Measurements from ENCODE around the gene HBZ. TPM values are rescaled to one million over a fixed set of nuclear protein-coding genes. Genes with fewer than 3 reads are reported as not detected.
A peak's percentile ranks its signal among the peaks of the same experiment; 100 is the strongest.
"Not testable (repeated sequence)": the region's sequence is repeated elsewhere in the genome, so short reads cannot be mapped to it uniquely, and the experiment has no call there.

Gene HBZ
- total RNA-seq, 2 donors from 2014 or later = not detected

DNA sequence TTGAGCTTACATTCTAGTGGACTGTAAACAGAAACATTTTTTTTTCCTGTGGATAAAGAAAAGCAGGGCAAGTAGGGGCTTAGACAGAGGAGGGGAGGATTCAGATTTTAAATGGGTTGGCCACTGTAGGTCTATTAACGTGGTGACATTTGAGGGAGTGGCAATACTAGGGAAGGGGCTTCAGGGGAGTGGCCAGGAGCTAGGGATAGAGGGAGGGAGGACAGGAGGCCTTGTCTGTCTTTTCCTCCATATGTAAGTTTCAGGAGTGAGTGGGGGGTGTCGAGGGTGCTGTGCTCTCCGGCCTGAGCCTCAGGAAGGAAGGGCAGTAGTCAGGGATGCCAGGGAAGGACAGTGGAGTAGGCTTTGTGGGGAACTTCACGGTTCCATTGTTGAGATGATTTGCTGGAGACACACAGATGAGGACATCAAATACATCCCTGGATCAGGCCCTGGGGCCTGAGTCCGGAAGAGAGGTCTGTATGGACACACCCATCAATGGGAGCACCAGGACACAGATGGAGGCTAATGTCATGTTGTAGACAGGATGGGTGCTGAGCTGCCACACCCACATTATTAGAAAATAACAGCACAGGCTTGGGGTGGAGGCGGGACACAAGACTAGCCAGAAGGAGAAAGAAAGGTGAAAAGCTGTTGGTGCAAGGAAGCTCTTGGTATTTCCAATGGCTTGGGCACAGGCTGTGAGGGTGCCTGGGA, 6.8 kb downstream of the HBZ start:
- peaks cover 9% of the 10 kb centered on the region for H3K4me1 ChIP-seq
- H3K27ac ChIP-seq = no peak overlapping the region
- H3K27me3 ChIP-seq = no peaks in the 10 kb centered on the region
- WGBS, 2 donors = 50 to 60% methylated on average over 6 of the region's 6 CpGs
- no peaks in the 10 kb centered on the region for H3K9me3 ChIP-seq
- no peak for ATAC-seq
- TF ChIP-seq POLR2A (IDR thresholded peaks at IDR 0.05) = no peak
- intact Hi-C loops (cut with DNase I) = no loop called here
- no peak for DNase-seq
- no peaks in the 10 kb centered on the region for H3K36me3 ChIP-seq (replicated peaks in 1 of 2; ENCODE audit: insufficient read depth in 1 of 2, low read depth in 2 of 2)
- no peak overlapping the region for H3K4me3 ChIP-seq

DNA sequence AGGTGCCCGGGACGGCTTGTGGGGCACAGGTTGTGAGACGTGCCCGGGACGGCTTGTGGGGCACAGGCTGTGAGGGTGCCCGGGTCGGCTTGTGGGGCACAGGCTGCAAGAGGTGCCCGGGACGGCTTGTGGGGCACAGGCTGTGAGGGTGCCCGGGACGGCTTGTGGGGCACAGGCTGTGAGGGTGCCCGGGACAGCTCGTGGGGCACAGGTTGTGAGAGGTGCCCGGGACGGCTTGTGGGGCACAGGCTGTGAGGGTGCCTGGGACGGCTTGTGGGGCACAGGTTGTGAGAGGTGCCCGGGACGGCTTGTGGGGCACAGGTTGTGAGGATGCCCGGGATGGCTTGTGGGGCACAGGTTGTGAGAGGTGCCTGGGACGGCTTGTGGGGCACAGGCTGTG, 7.8 kb downstream of the HBZ start:
- H3K27ac ChIP-seq; intact Hi-C loops (cut with DNase I); H3K4me3 ChIP-seq; DNase-seq; H3K9me3 ChIP-seq; H3K4me1 ChIP-seq; ATAC-seq; H3K27me3 ChIP-seq; H3K36me3 ChIP-seq (replicated peaks in 1 of 2; ENCODE audit: insufficient read depth in 1 of 2, low read depth in 2 of 2): not testable (repeated sequence)
- WGBS, 2 donors = 50 to 83% methylated on average over 2 to 17 of the region's 20 CpGs

DNA sequence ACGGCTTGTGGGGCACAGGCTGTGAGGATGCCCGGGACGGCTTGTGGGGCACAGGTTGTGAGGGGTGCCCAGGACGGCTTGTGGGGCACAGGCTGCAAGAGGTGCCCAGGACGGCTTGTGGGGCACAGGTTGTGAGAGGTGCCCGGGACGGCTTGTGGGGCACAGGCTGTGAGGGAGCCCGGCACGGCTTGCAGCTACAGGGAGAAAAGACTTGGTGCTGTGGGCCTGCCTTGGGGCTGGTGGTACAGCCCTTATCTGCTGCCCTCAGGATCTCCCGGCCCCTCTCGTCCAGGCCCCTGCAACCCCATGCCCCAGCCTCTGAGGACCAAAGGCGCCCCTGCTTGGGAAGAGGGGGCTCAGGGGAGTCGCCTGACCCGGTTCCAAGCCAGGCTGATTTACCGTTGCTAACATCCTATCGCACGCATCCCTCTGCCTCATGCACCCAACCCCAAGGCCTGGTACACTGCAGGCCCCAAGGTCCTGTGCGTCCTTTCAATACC, 8.3 kb downstream of the HBZ start:
- no peak overlapping the region for H3K4me3 ChIP-seq
- DNase-seq = no peak
- no peaks in the 10 kb centered on the region for H3K9me3 ChIP-seq
- H3K27me3 ChIP-seq = peaks cover 0 to 8% of the 10 kb centered on the region in 2 donors
- H3K4me1 ChIP-seq = peaks cover 9% of the 10 kb centered on the region
- H3K27ac ChIP-seq = no peak overlapping the region
- no peaks in the 10 kb centered on the region for H3K36me3 ChIP-seq (replicated peaks in 1 of 2; ENCODE audit: insufficient read depth in 1 of 2, low read depth in 2 of 2)
- 34 to 53% methylated on average over 10 to 17 of the region's 18 CpGs for WGBS, 2 donors
- no peak for ATAC-seq
- TF ChIP-seq POLR2A (IDR thresholded peaks at IDR 0.05) = no peak
- TF ChIP-seq, protein P1, sequence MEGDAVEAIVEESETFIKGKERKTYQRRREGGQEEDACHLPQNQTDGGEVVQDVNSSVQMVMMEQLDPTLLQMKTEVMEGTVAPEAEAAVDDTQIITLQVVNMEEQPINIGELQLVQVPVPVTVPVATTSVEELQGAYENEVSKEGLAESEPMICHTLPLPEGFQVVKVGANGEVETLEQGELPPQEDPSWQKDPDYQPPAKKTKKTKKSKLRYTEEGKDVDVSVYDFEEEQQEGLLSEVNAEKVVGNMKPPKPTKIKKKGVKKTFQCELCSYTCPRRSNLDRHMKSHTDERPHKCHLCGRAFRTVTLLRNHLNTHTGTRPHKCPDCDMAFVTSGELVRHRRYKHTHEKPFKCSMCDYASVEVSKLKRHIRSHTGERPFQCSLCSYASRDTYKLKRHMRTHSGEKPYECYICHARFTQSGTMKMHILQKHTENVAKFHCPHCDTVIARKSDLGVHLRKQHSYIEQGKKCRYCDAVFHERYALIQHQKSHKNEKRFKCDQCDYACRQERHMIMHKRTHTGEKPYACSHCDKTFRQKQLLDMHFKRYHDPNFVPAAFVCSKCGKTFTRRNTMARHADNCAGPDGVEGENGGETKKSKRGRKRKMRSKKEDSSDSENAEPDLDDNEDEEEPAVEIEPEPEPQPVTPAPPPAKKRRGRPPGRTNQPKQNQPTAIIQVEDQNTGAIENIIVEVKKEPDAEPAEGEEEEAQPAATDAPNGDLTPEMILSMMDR (IDR thresholded peaks at IDR 0.05) = no peak
- intact Hi-C loops (cut with DNase I) = no loop called here

DNA sequence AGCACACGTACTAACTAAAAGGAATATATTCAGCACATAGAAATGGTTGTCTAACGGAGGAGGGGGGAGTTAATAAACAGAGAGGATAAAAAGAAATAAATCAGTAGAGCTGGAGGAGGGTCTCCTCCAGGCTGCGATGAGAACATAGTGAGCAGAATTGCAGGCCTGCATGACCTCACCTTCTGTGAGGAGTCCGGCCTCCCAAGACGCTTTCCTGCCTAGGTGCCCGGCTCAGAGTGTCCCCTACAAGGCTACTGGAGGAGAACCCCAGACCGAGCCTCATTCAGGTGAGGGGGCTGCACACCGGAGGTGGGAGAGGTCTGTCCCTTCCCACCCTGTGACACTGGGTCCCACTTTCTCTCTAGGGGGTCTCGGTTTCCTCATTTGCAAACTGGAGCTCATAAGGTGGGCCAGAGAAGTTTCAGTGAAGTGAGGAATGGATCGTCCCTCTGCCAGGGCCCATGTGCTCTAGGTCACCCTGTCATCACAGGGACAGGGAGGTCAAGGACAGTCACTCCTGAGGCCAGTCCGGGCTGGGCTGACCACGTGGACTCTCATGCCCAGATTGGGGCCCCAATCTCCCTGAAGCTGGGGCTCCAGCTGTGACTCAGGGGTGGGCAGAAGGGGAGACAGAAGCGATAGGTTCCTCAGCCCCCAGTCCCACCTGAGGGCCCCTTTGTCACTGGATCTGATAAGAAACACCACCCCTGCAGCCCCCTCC, 10.0 kb downstream of the HBZ start:
- TF ChIP-seq POLR2A (IDR thresholded peaks at IDR 0.05) = no peak
- TF ChIP-seq, protein P1 (IDR thresholded peaks at IDR 0.05) = no peak
- DNase-seq = no peak
- intact Hi-C loops (cut with DNase I) = no loop called here
- H3K9me3 ChIP-seq = no peaks in the 10 kb centered on the region
- WGBS, 2 donors = 83 to 86% methylated on average over 8 to 13 of the region's 13 CpGs
- ATAC-seq = no peak
- no peaks in the 10 kb centered on the region for H3K36me3 ChIP-seq (replicated peaks in 1 of 2; ENCODE audit: insufficient read depth in 1 of 2, low read depth in 2 of 2)
- H3K27me3 ChIP-seq = peaks cover 0 to 25% of the 10 kb centered on the region in 2 donors
- H3K4me3 ChIP-seq = no peak overlapping the region
- no peak overlapping the region for H3K27ac ChIP-seq
- peaks cover 19% of the 10 kb centered on the region for H3K4me1 ChIP-seq

DNA sequence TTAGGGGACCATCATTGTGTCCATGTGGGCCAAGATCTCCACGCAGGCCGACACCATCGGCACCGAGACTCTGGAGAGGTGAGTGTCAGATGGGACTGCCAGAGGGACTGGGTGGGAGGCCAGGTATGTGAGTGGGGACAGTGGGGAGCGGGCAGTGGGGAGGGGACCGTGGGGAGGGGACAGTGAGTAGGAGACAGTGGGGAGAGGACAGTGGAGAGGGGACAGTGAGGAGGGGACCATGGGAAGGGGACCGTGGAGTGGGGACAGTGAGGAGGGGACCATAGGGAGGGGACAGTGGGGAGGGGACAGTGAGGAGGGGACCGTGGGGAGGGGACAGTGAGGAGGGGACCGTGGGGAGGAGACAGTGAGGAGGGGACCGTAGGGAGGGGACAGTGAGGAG, 10.7 kb downstream of the HBZ start:
- Histone ChIP-seq H3K4me1 (peaks cover 19% of the 10 kb centered on the region), H3K27me3 (peaks cover 0 to 32% of the 10 kb centered on the region in 2 donors)
- H3K36me3 ChIP-seq (replicated peaks in 1 of 2; ENCODE audit: insufficient read depth in 1 of 2, low read depth in 2 of 2); H3K9me3 ChIP-seq; DNase-seq; intact Hi-C loops (cut with DNase I); H3K27ac ChIP-seq; ATAC-seq; H3K4me3 ChIP-seq: not testable (repeated sequence)
- 84 to 90% methylated on average over 2 to 7 of the region's 10 CpGs for WGBS, 2 donors

DNA sequence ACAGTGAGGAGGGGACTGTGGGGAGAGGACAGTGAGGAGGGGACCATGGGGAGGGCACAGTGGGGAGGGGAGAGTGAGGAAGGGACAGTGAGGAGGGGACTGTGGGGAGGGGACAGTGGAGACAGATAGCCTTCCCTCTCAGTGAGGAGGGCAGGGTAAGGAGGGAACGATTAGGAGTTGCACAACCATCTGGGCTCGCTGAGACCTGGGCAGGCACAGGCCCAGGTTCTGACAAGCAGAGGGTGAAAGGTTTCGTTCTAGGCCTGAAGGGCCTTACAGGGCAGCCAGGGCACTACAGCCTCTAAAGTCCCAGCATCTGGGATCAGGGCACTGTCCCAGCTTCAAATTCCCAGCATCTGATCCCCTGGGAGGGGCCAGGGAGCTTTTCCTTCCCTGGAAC, 11.3 kb downstream of the HBZ start:
- WGBS, 2 donors = 30% methylated on average over 2 of the region's 3 CpGs
- Histone ChIP-seq H3K27me3 (peaks cover 0 to 37% of the 10 kb centered on the region in 2 donors), H3K4me1 (peaks cover 19% of the 10 kb centered on the region)
- H3K4me3 ChIP-seq; H3K36me3 ChIP-seq (replicated peaks in 1 of 2; ENCODE audit: insufficient read depth in 1 of 2, low read depth in 2 of 2); H3K27ac ChIP-seq; intact Hi-C loops (cut with DNase I); DNase-seq; H3K9me3 ChIP-seq: not testable (repeated sequence)
- peak; percentile 30 for ATAC-seq

DNA sequence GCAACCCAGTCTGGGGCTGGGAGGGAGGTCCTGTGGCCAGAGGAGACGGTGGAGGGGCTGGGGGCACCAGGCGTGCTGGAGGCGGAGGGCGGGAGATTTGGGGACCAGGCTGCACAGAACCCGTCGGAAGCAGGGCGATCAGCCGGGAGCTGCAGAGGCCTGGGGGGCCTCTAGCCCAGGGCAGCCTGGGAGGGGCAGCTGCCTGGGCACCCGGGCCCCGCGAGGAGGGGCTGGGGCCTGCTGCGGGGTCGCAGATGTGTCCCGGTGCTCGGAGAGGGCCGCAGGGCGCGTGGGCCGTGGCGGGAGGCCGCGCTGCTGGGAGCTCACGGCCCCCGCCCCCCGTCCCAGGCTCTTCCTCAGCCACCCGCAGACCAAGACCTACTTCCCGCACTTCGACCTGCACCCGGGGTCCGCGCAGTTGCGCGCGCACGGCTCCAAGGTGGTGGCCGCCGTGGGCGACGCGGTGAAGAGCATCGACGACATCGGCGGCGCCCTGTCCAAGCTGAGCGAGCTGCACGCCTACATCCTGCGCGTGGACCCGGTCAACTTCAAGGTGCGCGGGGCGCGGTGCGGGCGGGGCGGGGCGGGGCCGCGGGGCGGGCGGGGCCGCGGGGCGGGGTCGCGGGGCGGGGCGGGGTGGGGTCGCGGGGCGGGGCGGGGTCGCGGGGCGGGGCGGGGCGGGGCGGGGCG, 11.8 kb downstream of the HBZ start:
- Histone ChIP-seq H3K4me1 (peaks cover 19% of the 10 kb centered on the region), H3K27me3 (peaks cover 0 to 38% of the 10 kb centered on the region in 2 donors)
- intact Hi-C loops (cut with DNase I); DNase-seq; H3K36me3 ChIP-seq (replicated peaks in 1 of 2; ENCODE audit: insufficient read depth in 1 of 2, low read depth in 2 of 2); ATAC-seq; H3K4me3 ChIP-seq; H3K27ac ChIP-seq; H3K9me3 ChIP-seq: not testable (repeated sequence)
- no CpG with 5 or more reads among the region's 80 CpGs for WGBS, 2 donors
